HK-2 (cell line): ENCODE data around the gene PSMG4.

ENCODE experiments used
- DNase-seq: peaks from one replicate; pipeline ENCODE4 v3.0.0-alpha.2; 2018; ENCODE audit not compliant: unreplicated experiment

PSMG4 gene, protein sequence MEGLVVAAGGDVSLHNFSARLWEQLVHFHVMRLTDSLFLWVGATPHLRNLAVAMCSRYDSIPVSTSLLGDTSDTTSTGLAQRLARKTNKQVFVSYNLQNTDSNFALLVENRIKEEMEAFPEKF

DNA sequence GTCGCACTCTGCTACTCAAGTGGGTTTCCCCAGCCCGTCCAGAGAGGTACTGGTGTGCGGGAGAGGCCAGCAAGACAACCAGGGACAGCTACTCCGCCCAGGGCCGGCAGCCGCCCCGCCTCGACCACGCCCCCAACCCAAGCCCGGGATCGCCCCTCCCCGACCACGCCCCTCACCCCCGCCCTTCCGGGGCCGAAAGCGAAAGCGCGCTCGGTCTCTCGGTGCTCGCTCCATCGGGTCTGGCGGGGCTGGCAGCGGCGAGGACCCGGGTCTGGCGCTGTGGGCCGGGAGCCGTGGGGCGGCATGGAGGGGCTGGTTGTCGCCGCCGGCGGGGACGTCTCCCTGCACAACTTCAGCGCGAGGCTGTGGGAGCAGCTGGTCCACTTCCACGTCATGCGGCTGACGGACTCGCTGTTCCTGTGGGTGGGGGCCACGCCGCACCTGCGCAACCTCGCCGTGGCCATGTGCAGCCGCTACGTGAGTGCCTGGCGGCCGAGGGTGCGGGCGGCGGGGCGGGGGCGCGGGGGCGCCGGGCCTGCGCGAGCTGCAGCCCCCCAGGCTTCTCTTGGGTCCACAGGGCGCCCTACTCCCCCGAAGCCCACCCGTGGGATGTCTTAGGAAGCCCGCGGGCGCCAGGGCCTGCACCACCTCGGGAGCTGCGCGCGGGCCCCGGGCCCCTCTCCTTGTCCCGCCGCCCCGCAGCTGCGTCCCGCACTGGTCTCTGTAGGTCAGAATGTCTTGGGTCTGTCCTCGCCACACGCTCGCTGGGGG, at the start of gene PSMG4:
TSS of gene PSMG4 (plus strand) at position 228 of the 771 bp plus-strand sequence. CDS start at position 304, 76 bp downstream.
- peak; percentile 97 for DNase-seq

- DNase-seq, result peak; percentile 93
Measured at GRCh38 chr6:3209114-3210023, 49.4 kb upstream of the PSMG4 start.

DNA sequence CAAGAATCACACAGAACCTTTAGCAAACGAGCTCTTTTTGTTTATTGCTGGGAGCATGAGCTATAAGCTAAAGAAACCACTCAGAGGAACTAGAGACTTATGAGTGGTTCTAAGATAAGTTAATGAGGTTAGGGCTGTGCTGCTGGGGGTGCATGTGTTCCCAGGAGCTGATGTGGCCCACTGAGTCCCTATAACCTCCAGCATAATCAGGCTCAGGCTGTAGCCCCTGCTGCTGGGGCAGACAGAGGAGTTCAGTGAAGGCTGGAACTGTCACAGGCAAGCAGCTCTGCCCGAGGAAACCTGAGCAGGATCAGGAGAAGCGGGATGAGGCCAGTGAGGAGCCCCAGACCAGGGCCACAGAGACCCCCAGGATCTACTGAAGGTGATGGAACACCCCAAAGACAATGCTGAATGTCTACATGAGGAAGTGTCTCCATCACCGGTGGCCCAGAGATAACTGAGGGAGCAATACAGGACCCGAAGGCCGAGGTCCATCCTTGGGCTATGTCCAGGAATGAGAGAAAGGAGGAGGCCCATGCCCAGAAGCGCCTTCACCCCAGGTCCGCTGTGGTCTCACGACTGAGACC, 48.6 kb upstream of the PSMG4 start:
- DNase-seq, result no peak

DNA sequence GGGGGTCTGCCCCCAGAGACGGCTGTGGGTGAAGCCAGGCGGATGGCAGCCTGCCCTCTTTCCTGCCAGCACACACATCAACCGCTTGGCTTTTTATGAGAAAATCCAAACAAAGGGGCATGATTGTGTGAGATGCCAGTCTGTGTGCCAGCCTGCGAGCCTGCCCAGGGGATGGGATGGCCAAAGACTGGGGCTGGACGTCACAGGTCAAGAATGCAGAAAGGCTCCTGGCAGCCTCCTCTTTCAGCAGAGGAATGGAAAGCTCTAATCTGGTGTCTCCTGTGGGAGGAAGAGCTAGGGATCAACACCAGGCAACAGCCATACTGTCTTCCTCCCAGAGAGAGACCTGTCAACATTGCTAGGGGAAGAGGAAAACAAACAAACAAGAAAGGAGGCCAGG, 47.1 kb upstream of the PSMG4 start:
- no peak for DNase-seq

- DNase-seq, result no peak
Measured at GRCh38 chr6:3212261-3212660, 46.5 kb upstream of the PSMG4 start.

DNA sequence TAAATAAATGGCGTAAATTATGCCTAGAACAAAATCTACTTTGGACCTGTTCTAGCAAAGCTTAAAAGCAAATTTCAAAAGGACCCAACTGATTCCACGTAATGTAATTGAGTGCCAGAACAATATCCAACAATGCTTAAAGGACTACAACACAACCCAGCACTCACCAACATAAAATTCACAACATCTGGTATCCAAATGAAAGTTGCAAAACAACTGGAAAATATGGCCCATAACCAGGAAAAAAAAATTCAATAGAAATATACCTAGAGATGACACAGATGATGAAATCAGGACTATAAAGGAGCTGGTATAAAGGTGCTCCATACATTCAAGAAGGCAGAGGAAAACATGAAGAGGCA, 45.4 kb upstream of the PSMG4 start:
- no peak for DNase-seq

- DNase-seq, result no peak
Measured at GRCh38 chr6:3214898-3215297, 43.8 kb upstream of the PSMG4 start.

- no peak for DNase-seq
Measured at GRCh38 chr6:3217286-3217685, 41.5 kb upstream of the PSMG4 start.

DNA sequence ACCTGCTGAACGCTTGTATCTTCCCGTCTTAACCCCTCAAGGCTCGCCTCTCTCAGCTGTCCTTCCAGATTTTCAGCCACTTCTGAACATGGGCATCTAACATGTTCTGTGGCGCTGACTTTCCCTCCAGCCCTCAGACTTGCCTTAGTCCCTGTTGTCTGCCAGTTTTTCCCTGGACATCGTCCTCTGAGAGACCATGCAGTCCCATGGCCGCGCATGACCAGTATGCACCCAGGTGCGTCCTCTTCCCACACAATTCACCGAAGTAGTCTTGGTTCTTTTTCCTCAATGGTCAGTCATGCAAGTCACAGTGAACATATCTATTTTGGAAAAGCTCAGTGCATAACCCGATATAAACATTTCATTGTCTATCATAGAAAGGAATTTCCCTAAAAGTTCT, 40.5 kb upstream of the PSMG4 start:
- DNase-seq, result no peak

- DNase-seq, result no peak
Measured at GRCh38 chr6:3220366-3220765, 38.4 kb upstream of the PSMG4 start.

- no peak for DNase-seq
Measured at GRCh38 chr6:3221578-3221977, 37.2 kb upstream of the PSMG4 start.

DNA sequence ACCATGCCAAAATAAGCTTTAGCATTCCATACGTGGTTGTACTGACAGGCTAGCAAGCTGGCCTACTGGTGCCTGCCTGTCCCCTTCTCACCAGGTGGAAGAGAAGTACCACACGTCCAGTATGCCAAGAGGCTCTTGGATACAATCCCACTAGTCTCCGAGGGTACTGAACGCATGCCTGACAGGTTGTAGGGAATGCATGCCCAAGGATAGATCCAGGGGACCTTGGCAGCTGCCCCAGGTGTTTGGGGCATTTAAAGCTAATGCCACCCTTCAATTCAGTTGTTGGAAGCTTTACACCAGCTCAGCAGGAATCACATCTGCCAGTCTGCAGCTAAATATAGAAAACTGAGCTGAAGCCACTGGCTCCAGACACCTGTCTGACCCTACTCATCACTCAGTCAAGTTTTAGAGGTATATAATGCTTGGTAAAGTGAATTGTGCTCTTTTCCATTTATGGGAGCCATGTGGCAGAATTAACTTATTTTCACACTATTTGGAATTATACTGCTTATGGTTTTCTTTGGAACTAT, 36.2 kb upstream of the PSMG4 start:
- no peak for DNase-seq

DNA sequence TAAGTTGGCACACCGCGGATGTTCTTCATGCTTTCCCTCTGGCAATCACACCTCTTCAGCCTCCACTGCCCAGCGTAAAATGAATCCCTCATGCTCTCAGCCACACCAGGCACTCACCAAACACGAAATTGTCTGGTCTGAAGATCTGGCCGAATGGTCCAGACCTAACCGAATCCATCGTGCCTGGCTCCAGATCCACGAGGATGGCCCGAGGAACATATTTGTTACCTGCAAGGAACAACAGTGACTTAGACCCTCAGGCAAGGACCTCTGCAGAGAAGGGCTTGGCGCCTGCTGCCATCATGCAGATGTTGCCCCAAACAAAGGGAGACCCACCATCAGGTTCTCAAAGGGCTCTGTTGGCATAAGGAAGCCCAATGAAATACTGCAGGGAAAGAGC, 32.7 kb upstream of the PSMG4 start:
- DNase-seq, result no peak

DNA sequence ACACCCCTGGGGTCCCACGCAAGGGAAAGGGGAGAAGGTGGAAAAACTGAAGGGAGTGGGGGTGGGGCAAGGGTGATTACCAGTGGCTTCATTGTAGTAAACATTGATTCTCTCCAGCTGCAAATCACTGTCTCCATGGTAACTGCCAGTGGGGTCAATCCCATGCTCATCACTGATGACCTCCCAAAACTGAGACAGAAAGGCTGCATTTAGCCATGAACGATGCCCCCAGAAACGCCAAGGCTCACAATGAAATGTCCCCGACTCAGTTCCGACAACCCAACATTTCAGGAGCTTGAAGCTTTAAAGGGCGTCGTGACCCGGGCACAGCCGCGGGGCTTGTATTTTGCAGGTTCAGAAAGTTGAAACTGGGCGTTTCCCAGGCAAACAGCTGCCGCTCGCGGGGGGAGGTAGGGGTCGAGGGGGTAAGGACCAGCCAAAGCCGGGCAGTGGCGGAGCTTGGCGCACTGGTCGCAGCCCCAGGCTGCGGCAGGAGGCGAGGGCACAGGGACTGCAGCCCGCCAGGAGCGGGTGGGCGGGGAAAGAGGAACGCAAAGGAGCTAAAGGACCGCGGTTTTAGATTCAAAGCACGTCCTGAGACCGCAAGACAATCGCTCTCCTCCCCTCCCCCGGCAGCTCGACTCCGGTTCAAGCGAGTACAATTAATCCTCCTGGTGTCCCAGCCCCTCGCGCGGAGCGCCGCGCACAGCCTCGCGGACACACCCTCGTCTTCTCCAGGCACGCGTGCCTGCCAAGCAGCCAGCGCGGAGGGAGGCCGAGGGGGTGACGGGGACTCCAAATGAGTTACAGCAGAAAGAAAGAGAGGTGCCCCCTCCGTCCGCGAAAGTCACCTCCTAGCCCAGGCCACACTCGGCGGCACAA, 32.0 kb upstream of the PSMG4 start:
- peak; percentile 40 for DNase-seq

GRCh38 chr6:3227363-3228045, 31.2 kb upstream of the PSMG4 start, which contains the start of gene TUBB2B:
Gene TUBB2B, minus strand, starts transcription at chr6:3227653. Its CDS starts 110 bp downstream, at chr6:3227543.
- peak; percentile 57 for DNase-seq

GRCh38 chr6:3228046-3228671, 30.6 kb upstream of the PSMG4 start:
- no peak for DNase-seq

- DNase-seq, result no peak
Measured at GRCh38 chr6:3228771-3229565, 29.8 kb upstream of the PSMG4 start.

- DNase-seq, result no peak
Measured at GRCh38 chr6:3229566-3230178, 29.1 kb upstream of the PSMG4 start.
